ENCODE measurements around the gene PSMB2.

GRCh38 chr1:35599411-35599810, 41.9 kb downstream of the PSMB2 start:
- TF ChIP-seq CTCF (IDR thresholded peaks at IDR 0.05; ENCODE audit: poor library complexity, severe bottlenecking) (no peak), EZH2 (IDR thresholded peaks at IDR 0.05; ENCODE audit: borderline replicate concordance, insufficient read depth, low read length, poor library complexity, severe bottlenecking) (no peak), EP300 (conservative IDR thresholded peaks at IDR 0.05; ENCODE audit: poor library complexity, severe bottlenecking) (no peak), RAD21 (conservative IDR thresholded peaks at IDR 0.05) (no peak), TAF1 (IDR thresholded peaks at IDR 0.05; ENCODE audit: low read depth) (no peak), REST (IDR thresholded peaks at IDR 0.05; ENCODE audit: borderline replicate concordance) (no peak), SMC3 (conservative IDR thresholded peaks at IDR 0.05; ENCODE audit: poor library complexity) (no peak), POLR2AphosphoS5 (IDR thresholded peaks at IDR 0.05) (no peak)

Data from neural cell (in vitro differentiated cells).